HCT116 (cell line): ENCODE measurements around the gene GABRG2. TPM values are rescaled to one million over a fixed set of nuclear protein-coding genes. Genes with fewer than 3 reads are reported as not detected.

ENCODE experiments used
- ATAC-seq: fragments of 200-7000 bp; cut with Tn5 transposase; 2 replicates; pipeline ENCODE4 v1.9.1; 2020; ENCODE audit warnings: mild to moderate bottlenecking, moderate library complexity
- BruUV-seq: library from RNA; stranded (reverse); fragments of 400-500 nt; replicated peaks from 2 replicates; lab custom pipeline; 2021; lab: Mats Ljungman, UMichigan
- CTCF ChIA-PET: fragments of 300-600 bp; sonication (Branson Sonifier 250); formaldehyde crosslinking; loops from one replicate; lab custom pipeline; 2021; ENCODE audit warnings: antibody characterized with exemption; lab: Charles Lee
- POLR2A ChIA-PET: fragments of 300-600, 350-600 bp; sonication (Branson Sonifier 250); formaldehyde crosslinking; loops from one replicate; lab custom pipeline; 2021; ENCODE audit warnings: antibody characterized with exemption; lab: Charles Lee
- RAD21 ChIA-PET, 2 experiments: fragments of 300-600 bp; sonication (Branson Sonifier 250); formaldehyde crosslinking; loops; one replicate each; lab custom pipeline; 2023; ENCODE audit warnings: low total read pairs in 2 of 2; ENCODE audit not compliant: uncharacterized antibody in 2 of 2, unreplicated experiment in 2 of 2, low non-redundant PET in 1 of 2; lab: Charles Lee
- DNase-seq: peaks from one replicate; pipeline ENCODE4 v3.0.0-alpha.2; 2010; ENCODE audit warnings: low read depth, low spot score
- H2AFZ ChIP-seq: fragments of 200-600 bp; shearing (Covaris generic), sonication (generic); 2 replicates; pipeline ENCODE4 v1.6.1; 2017; ENCODE audit warnings: low read depth, mixed run types, mixed read lengths, antibody characterized with exemption, low read length; ENCODE audit not compliant: poor library complexity, severe bottlenecking
- H3K27ac ChIP-seq: 2 replicates; pipeline ENCODE4 v1.5.1; 2012; ENCODE audit warnings: low read depth, low read length
- H3K27me3 ChIP-seq: fragments of 200-600 bp; sonication (generic); 2 replicates; pipeline ENCODE4 v1.6.1; 2016; ENCODE audit warnings: mixed run types, low read length, mixed read lengths; ENCODE audit not compliant: insufficient read depth
- H3K36me3 ChIP-seq, 2 experiments: fragments of 200-500 bp in 1 of 2; fragments of 200-600 bp in 1 of 2; sonication (Bioruptor generic) in 1 of 2; sonication (generic) in 1 of 2; 2 replicates each; pipeline versions ENCODE4 v1.5.1 to v1.6.1; 2014 to 2016; ENCODE audit warnings: low read length in 2 of 2, inconsistent platforms in 1 of 2, mixed read lengths in 1 of 2, mixed run types in 1 of 2; ENCODE audit not compliant: insufficient read depth in 2 of 2, control insufficient read depth in 1 of 2
- H3K4me1 ChIP-seq, 2 experiments: fragments of 200-600 bp in 1 of 2; sonication (generic) in 1 of 2; 2 replicates each; pipeline versions ENCODE4 v1.5.1 to v1.6.1; 2012 to 2017; ENCODE audit warnings: low read length in 2 of 2, inconsistent platforms in 1 of 2, mild to moderate bottlenecking in 1 of 2, mixed read lengths in 1 of 2, mixed run types in 1 of 2, moderate library complexity in 1 of 2; ENCODE audit not compliant: insufficient read depth in 2 of 2, control insufficient read depth in 1 of 2
- H3K4me2 ChIP-seq: fragments of 200-600 bp; sonication (generic); 2 replicates; pipeline ENCODE4 v1.6.1; 2017; ENCODE audit warnings: mixed run types, low read length, mixed read lengths
- H3K4me3 ChIP-seq, 2 experiments: fragments of 200-600 bp in 1 of 2; sonication (generic) in 1 of 2; replicated peaks in 1 of 2; 2 replicates each; pipeline ENCODE4 v1.5.1; 2011 to 2016; ENCODE audit warnings: low read length in 2 of 2, control low read depth in 1 of 2, low read depth in 1 of 2, mild to moderate bottlenecking in 1 of 2, mixed read lengths in 1 of 2, mixed run types in 1 of 2
- H3K79me2 ChIP-seq: fragments of 200-600 bp; sonication (generic); 2 replicates; pipeline ENCODE4 v1.6.1; 2017; ENCODE audit warnings: mild to moderate bottlenecking, mixed run types, low read length, moderate library complexity, mixed read lengths; ENCODE audit not compliant: insufficient read depth
- H3K9ac ChIP-seq: fragments of 200-600 bp; sonication (generic); 2 replicates; pipeline ENCODE4 v1.6.1; 2016; ENCODE audit warnings: low read length, mixed read lengths
- H3K9me2 ChIP-seq: fragments of 200-600 bp; sonication (generic), shearing (Covaris generic); 2 replicates; pipeline ENCODE4 v1.6.1; 2017; ENCODE audit warnings: mixed run types, mild to moderate bottlenecking, moderate library complexity; ENCODE audit not compliant: insufficient read depth
- H3K9me3 ChIP-seq, 2 experiments: fragments of 200-500 bp in 1 of 2; fragments of 200-600 bp in 1 of 2; sonication (Bioruptor generic) in 1 of 2; sonication (generic) in 1 of 2; 2 replicates each; pipeline ENCODE4 v1.6.1; 2014 to 2017; ENCODE audit warnings: low read length in 2 of 2, mixed read lengths in 2 of 2, inconsistent platforms in 1 of 2, low read depth in 1 of 2, mild to moderate bottlenecking in 1 of 2, mixed run types in 1 of 2, moderate library complexity in 1 of 2; ENCODE audit not compliant: control insufficient read depth in 1 of 2, insufficient read depth in 1 of 2
- H4K20me1 ChIP-seq: fragments of 200-600 bp; sonication (generic), shearing (Covaris generic); 2 replicates; pipeline ENCODE4 v1.6.1; 2017; ENCODE audit warnings: mixed run types, mild to moderate bottlenecking, moderate library complexity; ENCODE audit not compliant: insufficient read depth
- EZH2phosphoT487 ChIP-seq: fragments of 200-600 bp; IDR thresholded peaks from 2 replicates; pipeline ENCODE4 v1.6.1; 2018; ENCODE audit warnings: antibody characterized with exemption, borderline replicate concordance
- FOSL1 ChIP-seq: IDR thresholded peaks from 2 replicates; pipeline ENCODE4 v1.6.1; 2012; ENCODE audit warnings: low read depth
- JUND ChIP-seq: IDR thresholded peaks from 2 replicates; pipeline ENCODE4 v1.6.1; 2012
- POLR2AphosphoS5 ChIP-seq: IDR thresholded peaks from 2 replicates; pipeline ENCODE4 v1.6.1; 2011; ENCODE audit warnings: mild to moderate bottlenecking, low read depth, low read length, moderate library complexity
- RAD21 ChIP-seq: IDR thresholded peaks from 2 replicates; pipeline ENCODE4 v1.6.1; 2012; ENCODE audit warnings: low read depth, mild to moderate bottlenecking
- SIN3A ChIP-seq: IDR thresholded peaks from 2 replicates; pipeline ENCODE4 v1.6.1; 2012; ENCODE audit warnings: low read depth
- SP1 ChIP-seq: IDR thresholded peaks from 2 replicates; pipeline ENCODE4 v1.6.1; 2012; ENCODE audit warnings: low read depth
- SRF ChIP-seq: IDR thresholded peaks from 2 replicates; pipeline ENCODE4 v1.6.1; 2012; ENCODE audit warnings: low read depth
- TCF7L2 ChIP-seq: IDR thresholded peaks from 2 replicates; pipeline ENCODE4 v1.7.0; 2011; ENCODE audit warnings: borderline replicate concordance, inconsistent platforms; ENCODE audit not compliant: insufficient read depth, insufficient read length; ENCODE audit errors: extremely low read depth
- YY1 ChIP-seq: IDR thresholded peaks from 2 replicates; pipeline ENCODE4 v1.6.1; 2011; ENCODE audit warnings: low read length, low read depth, moderate library complexity, mild to moderate bottlenecking; ENCODE audit not compliant: insufficient replicate concordance; ENCODE audit errors: extremely low read depth
- ZFX ChIP-seq: fragments of 450-650 bp; IDR thresholded peaks from 2 replicates; pipeline ENCODE4 v1.6.1; 2017
- ZNF274 ChIP-seq: fragments of 200-500 bp; sonication (Bioruptor generic); IDR thresholded peaks from 2 replicates; pipeline ENCODE4 v1.6.1; 2014; ENCODE audit warnings: mild to moderate bottlenecking, low read depth, low read length, inconsistent platforms
- intact Hi-C: fragments of 100-400 bp; cut with micrococcal nuclease; formaldehyde crosslinking; loops from 2 replicates; pipeline ENCODE4 v1.10.0; 2022
- total RNA-seq: library from RNA; stranded (reverse); gene quantifications from one replicate; pipeline ENCODE4 v1.2.1, GENCODE V29; 2021; ENCODE audit not compliant: unreplicated experiment
- TF ChIP-seq, protein P1 (sequence below): IDR thresholded peaks from 2 replicates; pipeline ENCODE4 v1.6.1; 2011; ENCODE audit warnings: mild to moderate bottlenecking, low read length, moderate library complexity; ENCODE audit not compliant: insufficient replicate concordance; ENCODE audit errors: extremely low read depth
- TF ChIP-seq, protein P2 (sequence below): IDR thresholded peaks from 2 replicates; pipeline ENCODE4 v1.6.1; 2012

The GABRG2 gene
- total RNA-seq, 1 experiment from 2014 or later = 5.8 TPM

DNA sequence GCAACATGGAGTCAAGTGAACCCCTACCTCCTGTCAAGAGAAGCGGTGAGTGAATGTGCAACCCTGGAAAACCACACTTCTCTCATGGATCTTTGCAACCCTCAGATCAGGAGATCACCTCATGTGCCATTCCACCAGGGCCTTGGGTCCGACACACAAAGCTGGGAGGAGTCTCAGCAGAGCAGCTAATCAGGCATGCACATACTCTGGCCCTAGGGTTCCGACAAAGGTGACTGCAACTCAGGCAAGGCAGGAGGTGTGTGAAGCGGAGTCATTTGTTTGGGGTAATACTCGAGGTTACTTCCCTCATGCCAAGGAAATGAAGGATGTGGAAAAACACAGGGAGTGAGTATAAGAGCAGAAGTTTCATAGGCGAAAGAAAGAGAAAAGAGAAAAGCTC lies 96.1 kb downstream of the GABRG2 start:
- Histone ChIP-seq H3K4me2 (no peak overlapping the region), H3K4me1 (no peaks in the 10 kb centered on the region), H4K20me1 (no peaks in the 10 kb centered on the region), H3K9me2 (no peaks in the 10 kb centered on the region), H3K36me3 (no peaks in the 10 kb centered on the region), H3K9ac (no peak overlapping the region), H3K9me3 (peaks cover 0 to 5% of the 10 kb centered on the region in 2 experiments; a peak in 2 of 4 replicates), H3K79me2 (no peaks in the 10 kb centered on the region), H2AFZ (no peak overlapping the region), H3K4me3 (no peak overlapping the region), H3K27me3 (no peaks in the 10 kb centered on the region), H3K27ac (no peak overlapping the region)
- no peak for ATAC-seq
- ChIA-PET CTCF (no interaction called here), RAD21 (no interaction called here), POLR2A (no interaction called here)
- no peak for DNase-seq
- intact Hi-C loops = no loop called here
- TF ChIP-seq, protein P1, sequence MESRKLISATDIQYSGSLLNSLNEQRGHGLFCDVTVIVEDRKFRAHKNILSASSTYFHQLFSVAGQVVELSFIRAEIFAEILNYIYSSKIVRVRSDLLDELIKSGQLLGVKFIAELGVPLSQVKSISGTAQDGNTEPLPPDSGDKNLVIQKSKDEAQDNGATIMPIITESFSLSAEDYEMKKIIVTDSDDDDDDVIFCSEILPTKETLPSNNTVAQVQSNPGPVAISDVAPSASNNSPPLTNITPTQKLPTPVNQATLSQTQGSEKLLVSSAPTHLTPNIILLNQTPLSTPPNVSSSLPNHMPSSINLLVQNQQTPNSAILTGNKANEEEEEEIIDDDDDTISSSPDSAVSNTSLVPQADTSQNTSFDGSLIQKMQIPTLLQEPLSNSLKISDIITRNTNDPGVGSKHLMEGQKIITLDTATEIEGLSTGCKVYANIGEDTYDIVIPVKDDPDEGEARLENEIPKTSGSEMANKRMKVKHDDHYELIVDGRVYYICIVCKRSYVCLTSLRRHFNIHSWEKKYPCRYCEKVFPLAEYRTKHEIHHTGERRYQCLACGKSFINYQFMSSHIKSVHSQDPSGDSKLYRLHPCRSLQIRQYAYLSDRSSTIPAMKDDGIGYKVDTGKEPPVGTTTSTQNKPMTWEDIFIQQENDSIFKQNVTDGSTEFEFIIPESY = no peak
- no peak for TF ChIP-seq SP1
- TF ChIP-seq YY1 = no peak
- no peak for TF ChIP-seq ZNF274
- no peak for TF ChIP-seq TCF7L2
- TF ChIP-seq POLR2AphosphoS5 = no peak
- TF ChIP-seq SRF = no peak
- TF ChIP-seq SIN3A = no peak
- no peak for TF ChIP-seq JUND
- no peak for TF ChIP-seq ZFX
- no peak for TF ChIP-seq FOSL1
- no peak for TF ChIP-seq EZH2phosphoT487
- TF ChIP-seq, protein P2, sequence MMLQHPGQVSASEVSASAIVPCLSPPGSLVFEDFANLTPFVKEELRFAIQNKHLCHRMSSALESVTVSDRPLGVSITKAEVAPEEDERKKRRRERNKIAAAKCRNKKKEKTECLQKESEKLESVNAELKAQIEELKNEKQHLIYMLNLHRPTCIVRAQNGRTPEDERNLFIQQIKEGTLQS = no peak
- no peak for TF ChIP-seq RAD21
- no TSS peak for BruUV-seq
